Activated naive CD4-positive, alpha-beta T cell treated with anti-CD3 and anti-CD28 coated beads for 36 hours (primary cell): Measurements from ENCODE around the gene KRT32. TPM values are rescaled to one million over a fixed set of nuclear protein-coding genes. Genes with fewer than 3 reads are reported as not detected.
A peak's percentile ranks its signal among the peaks of the same experiment; 100 is the strongest.

Source experiments
- CTCF ChIA-PET: fragments of 350-600 bp; sonication (Branson Sonifier 250); formaldehyde crosslinking; loops from one replicate; lab custom pipeline; 2021; ENCODE audit warnings: antibody characterized with exemption; lab: Charles Lee
- DNase-seq: peaks from one replicate; pipeline ENCODE4 v3.0.0-alpha.2; 2020
- H3K27ac Mint-ChIP-seq: one replicate; pipeline ENCODE4 v1.8.0; 2021; ENCODE audit warnings: mild to moderate bottlenecking, mixed read lengths
- H3K27me3 Mint-ChIP-seq: one replicate; pipeline ENCODE4 v1.8.0; 2021; ENCODE audit warnings: low read depth, mixed read lengths
- H3K36me3 Mint-ChIP-seq: one replicate; pipeline ENCODE4 v1.8.0; 2021; ENCODE audit warnings: low read depth, mixed read lengths
- H3K4me1 Mint-ChIP-seq: one replicate; pipeline ENCODE4 v1.8.0; 2021; ENCODE audit warnings: low read depth, mixed read lengths
- H3K4me3 Mint-ChIP-seq: one replicate; pipeline ENCODE4 v1.8.0; 2021; ENCODE audit warnings: mild to moderate bottlenecking, moderate library complexity, mixed read lengths
- H3K9me3 Mint-ChIP-seq: one replicate; pipeline ENCODE4 v1.8.0; 2021; ENCODE audit warnings: mixed read lengths
- intact Hi-C: fragments of 100-400 bp; cut with micrococcal nuclease; formaldehyde crosslinking; loops from one replicate; pipeline ENCODE4 v1.15.1; 2023
- total RNA-seq, 2 experiments: library from RNA; stranded (reverse); gene quantifications; one replicate each; pipeline ENCODE4 v1.2.3, GENCODE V29; 2021

The KRT32 gene
- total RNA-seq, 2 experiments from 2014 or later = not detected

DNA sequence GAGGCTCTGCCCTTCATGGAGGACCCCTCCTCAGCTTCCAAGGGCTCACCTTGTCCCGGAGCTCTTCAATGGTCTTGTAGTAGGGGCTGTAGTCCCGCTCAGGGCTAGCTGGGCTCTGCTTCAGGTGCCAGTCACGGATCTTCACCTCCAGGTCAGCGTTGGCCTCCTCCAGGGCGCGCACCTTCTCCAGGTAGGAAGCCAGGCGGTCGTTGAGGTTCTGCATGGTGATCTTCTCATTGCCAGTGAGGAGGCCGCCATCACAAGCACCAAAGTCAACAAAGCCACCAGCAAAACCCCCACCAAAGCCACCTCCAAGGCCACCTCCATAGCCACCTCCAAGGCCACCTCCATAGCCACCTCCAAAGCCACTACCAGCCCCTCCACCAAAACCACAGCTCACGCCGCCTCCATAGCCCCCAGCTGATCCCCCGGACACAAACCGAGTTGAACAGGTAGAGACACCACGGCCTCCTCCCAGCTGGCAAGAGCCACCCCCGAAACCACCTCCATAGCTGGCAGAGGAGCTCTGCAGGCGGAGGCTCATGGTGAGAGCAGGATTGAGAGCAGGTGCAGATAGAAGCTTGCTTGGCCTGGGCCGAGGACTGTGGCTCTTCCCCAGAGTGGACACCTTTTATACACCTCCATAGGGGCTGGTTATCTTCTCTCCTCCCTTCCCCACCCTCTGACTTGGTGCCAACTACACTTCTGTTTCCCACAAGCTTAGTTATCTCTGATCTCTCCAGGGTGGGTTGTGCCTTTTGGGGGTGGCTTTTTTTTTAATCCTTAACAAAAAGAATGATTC lies 38.0 kb upstream of the KRT32 start, which contains the start of gene KRT13:
TSS of gene KRT13 (minus strand) at position 606 of the 802 bp plus-strand sequence. CDS start at position 544, 62 bp downstream.
- H3K27me3 Mint-ChIP-seq = no peaks in the 10 kb centered on the region
- DNase-seq = no peak
- no peaks in the 10 kb centered on the region for H3K4me1 Mint-ChIP-seq
- no peaks in the 10 kb centered on the region for H3K9me3 Mint-ChIP-seq
- no peak within 1 kb of the TSS for H3K4me3 Mint-ChIP-seq
- intact Hi-C loops = no loop called here
- CTCF ChIA-PET = interaction anchor here (1.7 kb wide), 1 partner anchor 44 kb away, joined by 5 read pairs; no protein-coding TSS in a partner anchor
- H3K36me3 Mint-ChIP-seq = no peaks in the 10 kb centered on the region
- no peak within 1 kb of the TSS for H3K27ac Mint-ChIP-seq

DNA sequence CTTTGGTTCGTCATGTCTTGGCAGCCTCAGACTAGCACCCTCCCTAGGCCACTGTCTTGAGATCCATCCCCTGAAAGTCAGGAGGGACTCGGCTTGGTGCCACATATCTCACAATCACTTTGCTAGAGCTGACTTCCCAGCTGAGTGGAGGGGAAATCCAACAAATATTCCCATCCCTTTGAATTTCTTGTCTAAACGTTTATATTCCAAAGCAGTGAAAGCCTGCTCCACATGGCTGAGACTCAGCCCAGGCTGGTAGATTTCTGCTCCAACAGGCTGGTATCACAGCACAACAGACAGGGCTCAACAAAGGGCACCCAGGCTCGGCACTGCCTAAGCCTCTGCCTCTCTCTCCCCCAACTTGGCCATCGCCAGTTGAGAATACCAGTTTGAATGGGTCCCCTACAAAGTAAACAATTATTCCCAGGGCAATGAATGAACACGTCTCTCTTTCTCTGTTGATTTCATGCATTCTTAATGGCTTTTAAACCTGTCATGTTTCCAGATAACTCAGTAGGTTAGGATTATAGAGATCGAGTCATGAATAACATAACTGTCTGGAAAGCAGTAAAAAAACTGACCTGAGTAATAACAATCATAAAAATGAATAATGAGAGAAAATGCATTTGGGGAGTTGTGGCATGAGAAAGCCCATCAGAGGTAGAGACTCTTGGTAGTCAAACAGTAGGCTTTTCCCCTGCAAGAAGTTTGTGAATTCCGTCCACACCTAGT lies 37.2 kb upstream of the KRT32 start:
- Mint-ChIP-seq H3K4me1 (no peaks in the 10 kb centered on the region), H3K9me3 (no peaks in the 10 kb centered on the region), H3K36me3 (no peaks in the 10 kb centered on the region), H3K4me3 (no peak overlapping the region), H3K27me3 (no peaks in the 10 kb centered on the region), H3K27ac (no peak overlapping the region)
- intact Hi-C loops = no loop called here
- CTCF ChIA-PET = interaction anchor here (1.7 kb wide), 1 partner anchor 45 kb away, joined by 5 read pairs; no protein-coding TSS in a partner anchor
- no peak for DNase-seq

DNA sequence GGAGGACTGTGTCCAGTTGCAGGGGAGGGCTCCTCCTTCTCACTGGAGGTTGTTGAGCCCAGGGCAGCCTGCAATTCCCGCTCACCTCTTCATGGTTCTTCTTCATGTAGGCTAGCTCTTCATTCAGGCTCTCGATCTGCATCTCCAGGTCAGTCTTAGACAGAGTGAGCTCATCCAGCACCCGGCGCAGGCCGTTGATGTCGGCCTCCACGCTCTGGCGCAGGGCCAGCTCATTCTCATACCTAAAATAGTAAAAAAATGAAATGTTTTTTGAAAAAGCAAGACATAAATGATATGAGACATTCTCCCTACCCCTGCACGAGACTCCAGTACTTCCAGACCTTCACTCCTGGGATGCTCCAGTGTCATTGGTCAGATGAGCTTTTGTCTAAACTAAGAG lies 36.0 kb upstream of the KRT32 start:
- no peaks in the 10 kb centered on the region for H3K36me3 Mint-ChIP-seq
- CTCF ChIA-PET = interaction anchor here (0.6 to 0.9 kb wide), 3 partner anchors 46 to 159 kb away, joined by 3 to 6 read pairs (median 3); no protein-coding TSS in a partner anchor
- H3K27ac Mint-ChIP-seq = no peak overlapping the region

DNA sequence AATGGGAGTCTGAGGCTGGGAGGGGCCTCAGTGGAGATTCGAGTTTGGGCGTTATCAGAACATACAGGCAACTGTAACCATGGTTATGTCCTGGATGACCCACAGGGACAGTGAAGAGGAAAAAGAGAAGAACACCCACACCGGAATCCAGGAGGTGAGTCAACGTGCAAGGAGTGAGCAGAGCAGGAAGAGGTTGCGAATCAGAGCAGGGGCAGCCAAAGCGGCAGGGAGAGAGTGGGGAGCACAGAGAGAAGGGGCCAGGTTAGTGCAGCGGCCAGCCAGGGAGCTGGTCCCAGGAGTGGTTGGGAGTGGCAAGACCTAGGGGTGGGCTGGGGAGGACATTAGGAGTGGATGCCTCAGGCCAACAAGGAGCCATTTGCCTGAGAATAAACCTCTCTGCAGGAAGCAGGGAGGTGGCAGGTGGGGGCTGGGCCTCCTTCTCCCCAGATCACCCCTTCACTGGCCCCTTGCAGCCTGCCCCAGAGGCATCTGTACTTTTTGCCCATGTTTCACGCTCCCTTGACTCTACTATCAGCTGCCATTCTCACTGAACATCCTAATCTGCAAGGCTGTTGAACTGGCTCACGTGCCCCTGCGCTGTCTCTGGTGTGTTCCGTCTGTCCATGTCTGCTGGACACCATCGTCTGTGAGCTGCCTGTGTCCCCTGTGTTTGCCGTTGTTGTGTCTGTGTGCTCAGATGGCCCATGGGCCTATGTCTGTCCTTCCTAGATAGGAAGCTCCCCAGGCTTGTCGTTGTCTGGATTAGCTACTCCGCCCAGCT lies 33.1 kb upstream of the KRT32 start:
- H3K27me3 Mint-ChIP-seq = no peaks in the 10 kb centered on the region
- no peak overlapping the region for H3K4me3 Mint-ChIP-seq
- H3K27ac Mint-ChIP-seq = no peak overlapping the region
- intact Hi-C loops = no loop called here
- no peaks in the 10 kb centered on the region for H3K36me3 Mint-ChIP-seq
- no peak for DNase-seq
- H3K4me1 Mint-ChIP-seq = peaks cover 5% of the 10 kb centered on the region
- H3K9me3 Mint-ChIP-seq = no peaks in the 10 kb centered on the region
- CTCF ChIA-PET = interaction anchor here (1.0 kb wide), 1 partner anchor 170 kb away, joined by 3 read pairs; no protein-coding TSS in a partner anchor

More for the DNA sequence above, 36.0 kb upstream of the KRT32 start:
- H3K27me3 Mint-ChIP-seq = no peaks in the 10 kb centered on the region
- no peaks in the 10 kb centered on the region for H3K4me1 Mint-ChIP-seq
- intact Hi-C loops = no loop called here
- H3K4me3 Mint-ChIP-seq = no peak overlapping the region
- no peak for DNase-seq
- H3K9me3 Mint-ChIP-seq = no peaks in the 10 kb centered on the region

DNA sequence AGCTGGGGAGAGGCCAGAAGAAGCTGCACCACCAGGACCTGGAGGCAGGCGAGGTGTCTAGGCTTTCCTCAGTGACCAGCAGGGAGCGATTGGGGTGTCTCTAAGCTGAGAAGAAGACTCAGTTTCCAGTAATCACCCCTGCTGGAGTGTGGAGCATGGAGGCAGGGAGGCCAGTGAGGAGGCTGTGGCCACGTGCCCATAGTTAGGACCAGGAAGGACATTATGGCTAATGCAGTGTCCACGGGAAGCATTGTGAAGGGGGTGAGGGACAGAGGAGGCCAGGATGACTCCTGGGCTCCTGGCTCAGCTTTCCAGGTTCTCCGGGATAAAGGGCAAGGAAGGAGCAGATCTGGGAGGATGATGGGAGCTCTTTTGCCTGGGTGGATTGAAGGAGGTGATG lies 32.5 kb upstream of the KRT32 start:
- Mint-ChIP-seq H3K9me3 (no peaks in the 10 kb centered on the region), H3K27me3 (no peaks in the 10 kb centered on the region), H3K36me3 (no peaks in the 10 kb centered on the region), H3K4me1 (peaks cover 5% of the 10 kb centered on the region), H3K4me3 (no peak overlapping the region), H3K27ac (no peak overlapping the region)
- intact Hi-C loops = loop anchor here (5.0 to 10.0 kb wide), 3 partner anchors 48 to 375 kb away; partner anchors contain the start of gene KRTAP4-12
- DNase-seq = no peak
- CTCF ChIA-PET = no interaction called here

DNA sequence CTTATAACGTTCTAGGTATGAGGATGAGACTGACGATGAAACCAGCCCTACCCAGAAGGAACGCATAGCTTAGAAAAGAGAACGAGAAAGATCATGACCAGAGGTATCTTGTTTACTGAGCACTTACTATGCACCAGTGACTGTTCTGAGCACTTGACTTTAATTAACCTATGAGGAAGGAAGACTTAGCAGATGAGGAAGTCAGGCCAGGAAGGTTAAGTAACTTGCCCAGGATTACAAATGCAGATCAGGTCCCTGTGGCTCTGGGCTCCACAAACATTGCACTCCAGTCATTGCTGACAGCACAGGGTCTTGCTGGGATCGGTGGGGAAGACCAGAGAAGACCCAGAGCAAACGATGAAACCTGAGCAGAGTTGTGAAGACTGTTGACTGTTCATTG lies 31.1 kb upstream of the KRT32 start:
- no peak for DNase-seq
- Mint-ChIP-seq H3K27me3 (no peaks in the 10 kb centered on the region), H3K9me3 (no peaks in the 10 kb centered on the region), H3K4me3 (no peak overlapping the region), H3K36me3 (no peaks in the 10 kb centered on the region), H3K4me1 (peaks cover 5% of the 10 kb centered on the region), H3K27ac (no peak overlapping the region)
- CTCF ChIA-PET = interaction anchor here (0.8 to 1.1 kb wide), 5 partner anchors 13 to 168 kb away, joined by 3 to 4 read pairs (median 3); no protein-coding TSS in a partner anchor
- intact Hi-C loops = loop anchor here (5.0 to 10.0 kb wide), 3 partner anchors 49 to 373 kb away; partner anchors contain the start of gene KRTAP4-12

DNA sequence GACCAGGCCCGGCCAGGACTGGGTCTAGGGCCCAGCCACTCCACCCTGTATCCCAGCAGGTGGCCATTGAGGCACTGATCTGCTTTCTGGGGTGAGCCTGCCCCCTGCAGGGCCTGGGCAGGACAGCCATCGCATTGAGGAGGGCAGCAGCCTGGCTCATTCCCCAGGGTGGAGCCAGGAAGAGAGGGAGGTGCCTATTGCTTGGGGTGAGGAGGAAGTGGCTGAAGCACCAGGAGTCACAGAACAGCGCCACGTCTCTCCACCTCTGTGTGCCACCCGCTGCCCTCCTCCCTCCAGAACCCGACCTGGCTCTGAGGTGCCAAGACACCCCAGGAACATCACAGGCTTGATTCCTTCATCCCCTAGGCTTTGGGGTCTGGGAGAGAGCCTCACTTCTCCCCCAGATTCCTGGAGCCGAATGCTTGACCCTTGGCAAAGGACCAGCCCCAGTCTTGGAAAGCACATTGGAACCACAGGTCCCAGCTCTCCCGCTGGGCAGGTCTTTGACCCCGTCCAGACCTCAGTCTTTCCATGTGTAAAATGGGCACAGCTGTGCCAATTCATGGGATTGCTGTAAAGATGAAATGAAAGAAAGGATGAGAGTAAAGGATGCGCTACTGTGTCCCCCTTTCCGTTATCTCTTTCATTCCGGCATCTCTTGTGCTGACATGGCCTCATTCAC lies 29.8 kb upstream of the KRT32 start:
- no peak overlapping the region for H3K27ac Mint-ChIP-seq
- intact Hi-C loops = loop anchor here (1.0 to 10.0 kb wide), 6 partner anchors 50 to 588 kb away; partner anchors contain the start of gene KRTAP4-12
- H3K4me3 Mint-ChIP-seq = no peak overlapping the region
- H3K9me3 Mint-ChIP-seq = no peaks in the 10 kb centered on the region
- H3K4me1 Mint-ChIP-seq = peaks cover 6% of the 10 kb centered on the region
- CTCF ChIA-PET = interaction anchor here (0.7 to 2.8 kb wide), 6 partner anchors 52 to 639 kb away, joined by 3 to 11 read pairs (median 4); partner anchors contain the start of gene KRTAP4-4
- peak; percentile 87 for DNase-seq
- no peaks in the 10 kb centered on the region for H3K36me3 Mint-ChIP-seq
- no peaks in the 10 kb centered on the region for H3K27me3 Mint-ChIP-seq

DNA sequence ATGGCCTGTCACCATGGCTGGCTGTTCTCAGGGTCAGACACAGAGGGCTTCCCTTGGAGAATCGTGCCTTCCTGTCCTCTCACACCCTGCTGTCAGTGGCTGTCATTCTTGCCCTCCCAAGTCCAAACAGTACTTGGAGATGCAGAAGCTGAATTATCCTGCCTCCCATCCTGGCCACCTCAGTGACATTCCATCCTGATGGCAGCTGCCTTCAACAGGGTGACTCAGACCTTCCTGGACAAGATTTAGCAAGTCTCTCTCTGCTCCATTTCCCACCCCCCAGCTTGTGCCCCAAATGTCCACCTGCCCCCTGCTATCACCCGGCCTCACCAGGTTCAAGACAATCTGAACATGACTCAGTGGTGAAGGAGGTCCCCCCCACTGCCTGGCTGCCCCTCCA lies 27.3 kb upstream of the KRT32 start:
- intact Hi-C loops = loop anchor here (10.0 kb wide), 1 partner anchor 370 kb away; the partner anchor contains the start of gene KRTAP4-12
- Mint-ChIP-seq H3K9me3 (no peaks in the 10 kb centered on the region), H3K27ac (no peak overlapping the region), H3K27me3 (no peaks in the 10 kb centered on the region), H3K4me1 (peaks cover 12% of the 10 kb centered on the region), H3K36me3 (no peaks in the 10 kb centered on the region), H3K4me3 (no peak overlapping the region)
- CTCF ChIA-PET = interaction anchor here (0.8 kb wide), 1 partner anchor 55 kb away, joined by 4 read pairs; no protein-coding TSS in a partner anchor
- DNase-seq = no peak

DNA sequence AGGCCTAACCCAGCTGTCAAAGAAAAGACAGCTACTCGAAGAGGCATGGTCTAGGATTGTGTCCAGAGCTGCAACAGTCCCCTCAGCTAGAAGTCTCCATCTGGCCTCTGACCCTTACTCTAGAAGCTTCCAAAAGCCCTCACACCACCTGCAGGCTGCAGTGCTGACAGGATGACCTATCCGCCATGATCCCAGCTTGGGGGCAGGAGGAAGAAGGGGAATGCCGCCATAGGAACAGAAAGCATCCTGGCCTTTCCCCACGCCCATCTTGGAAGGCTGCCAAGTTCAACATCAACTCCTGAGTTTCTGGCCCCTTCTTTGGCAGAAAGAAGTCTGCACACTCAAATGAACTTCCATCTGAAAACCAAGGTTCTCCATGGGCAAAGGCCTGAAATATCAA lies 25.6 kb upstream of the KRT32 start:
- DNase-seq = no peak
- intact Hi-C loops = loop anchor here (10.0 kb wide), 1 partner anchor 368 kb away; the partner anchor contains the start of gene KRTAP4-12
- H3K4me1 Mint-ChIP-seq = peaks cover 12% of the 10 kb centered on the region
- H3K27me3 Mint-ChIP-seq = no peaks in the 10 kb centered on the region
- no peaks in the 10 kb centered on the region for H3K36me3 Mint-ChIP-seq
- no peaks in the 10 kb centered on the region for H3K9me3 Mint-ChIP-seq
- CTCF ChIA-PET = interaction anchor here (1.1 kb wide), 1 partner anchor 57 kb away, joined by 3 read pairs; no protein-coding TSS in a partner anchor
- H3K27ac Mint-ChIP-seq = no peak overlapping the region
- no peak overlapping the region for H3K4me3 Mint-ChIP-seq

DNA sequence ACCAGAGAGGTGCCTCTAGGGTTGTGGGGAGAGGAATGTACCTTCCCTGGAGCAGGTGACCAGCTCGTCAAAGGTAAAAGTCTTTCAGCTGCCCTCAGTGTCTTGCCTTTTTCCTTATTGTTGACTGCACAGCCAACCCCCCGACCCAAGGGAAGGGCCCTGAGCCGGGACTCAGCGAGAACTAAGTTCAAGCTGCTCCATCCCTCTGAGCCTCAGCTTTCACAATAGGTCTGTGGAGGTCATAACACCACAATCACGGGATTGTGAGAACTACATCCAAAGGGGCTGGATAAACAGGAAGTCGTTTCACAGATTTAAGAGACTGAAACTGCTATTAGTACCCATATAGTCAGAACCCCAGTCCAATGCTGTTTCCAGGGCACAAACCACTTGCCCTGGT lies 25.2 kb upstream of the KRT32 start:
- CTCF ChIA-PET = interaction anchor here (1.1 kb wide), 1 partner anchor 57 kb away, joined by 3 read pairs; no protein-coding TSS in a partner anchor
- no peaks in the 10 kb centered on the region for H3K27me3 Mint-ChIP-seq
- no peak overlapping the region for H3K4me3 Mint-ChIP-seq
- H3K9me3 Mint-ChIP-seq = no peaks in the 10 kb centered on the region
- H3K36me3 Mint-ChIP-seq = no peaks in the 10 kb centered on the region
- H3K4me1 Mint-ChIP-seq = peaks cover 12% of the 10 kb centered on the region
- intact Hi-C loops = loop anchor here (10.0 kb wide), 1 partner anchor 368 kb away; the partner anchor contains the start of gene KRTAP4-12
- no peak for DNase-seq
- H3K27ac Mint-ChIP-seq = no peak overlapping the region

DNA sequence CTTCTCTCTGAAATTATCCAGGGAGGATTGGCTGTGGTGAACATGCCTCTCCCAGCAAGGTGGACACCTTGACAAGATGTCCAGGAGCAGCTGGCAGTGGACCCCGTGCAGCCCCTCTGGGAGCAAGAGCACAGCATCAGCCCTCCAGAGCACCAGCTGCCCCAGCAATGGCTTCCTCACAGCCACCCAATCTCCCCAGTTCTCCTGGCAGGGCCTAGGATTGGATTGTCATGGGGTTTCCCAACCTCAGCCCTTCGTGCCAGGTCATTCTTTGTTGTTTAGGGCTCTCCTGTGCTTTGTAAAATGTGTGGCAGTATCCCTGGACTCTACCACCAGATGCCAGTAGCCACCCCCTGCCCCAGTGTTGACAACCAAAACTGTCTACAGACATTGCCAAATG lies 24.3 kb upstream of the KRT32 start:
- intact Hi-C loops = loop anchor here (10.0 kb wide), 1 partner anchor 367 kb away; the partner anchor contains the start of gene KRTAP4-12

More for the DNA sequence above, 24.3 kb upstream of the KRT32 start:
- Mint-ChIP-seq H3K36me3 (no peaks in the 10 kb centered on the region), H3K27me3 (no peaks in the 10 kb centered on the region), H3K9me3 (no peaks in the 10 kb centered on the region), H3K4me3 (no peak overlapping the region), H3K27ac (no peak overlapping the region), H3K4me1 (peaks cover 7% of the 10 kb centered on the region)
- no peak for DNase-seq
- CTCF ChIA-PET = interaction anchor here (1.0 kb wide), 1 partner anchor 28 kb away, joined by 3 read pairs; no protein-coding TSS in a partner anchor
